K562 (cell line): ENCODE data around the gene JADE2. TPM values are rescaled to one million over a fixed set of nuclear protein-coding genes. Genes with fewer than 3 reads are reported as not detected.

Experiments used
- BRCA1 ChIP-seq, 2 experiments: fragments of 450-650 bp in 1 of 2; sonication (generic) in 1 of 2; formaldehyde crosslinking in 1 of 2; IDR thresholded peaks; 2 replicates each; pipeline versions ENCODE4 v1.5.0 to v1.6.1; 2017 to 2020; ENCODE audit warnings: mild to moderate bottlenecking in 1 of 2, missing genetic modification reagents in 1 of 2
- EP400 ChIP-seq: fragments of 450-650 bp; IDR thresholded peaks from 2 replicates; pipeline ENCODE4 v1.6.1; 2017; ENCODE audit warnings: antibody characterized with exemption, mild to moderate bottlenecking, moderate library complexity
- KAT2B ChIP-seq: IDR thresholded peaks from one replicate; pipeline ENCODE4 v1.6.1; 2012; ENCODE audit warnings: low read depth, mild to moderate bottlenecking, control low read depth, inconsistent platforms, low read length, moderate library complexity
- KAT8 ChIP-seq: fragments of 450-650 bp; IDR thresholded peaks from 2 replicates; pipeline ENCODE4 v1.6.1; 2016; ENCODE audit warnings: low read depth, mild to moderate bottlenecking
- SETDB1 ChIP-seq: IDR thresholded peaks from one replicate; pipeline ENCODE4 v1.6.1; 2012; ENCODE audit warnings: low read length, control low read depth, inconsistent platforms
- SMAD1 ChIP-seq: fragments of 150-350 bp; IDR thresholded peaks from 2 replicates; pipeline ENCODE4 v1.6.1; 2014; ENCODE audit warnings: low read length, low read depth; ENCODE audit not compliant: partially characterized antibody
- SMAD4 ChIP-seq: fragments of 250-450 bp; sonication (Bioruptor Pico); conservative IDR thresholded peaks from 2 replicates; pipeline ENCODE4 v1.8.0; 2021; ENCODE audit warnings: inconsistent platforms, mild to moderate bottlenecking, moderate library complexity
- SMARCA5 ChIP-seq: fragments of 450-650 bp; IDR thresholded peaks from 2 replicates; pipeline ENCODE4 v1.6.1; 2016
- SNAPC5 ChIP-seq: fragments of 250-450 bp; sonication (Bioruptor Pico); IDR thresholded peaks from 2 replicates; pipeline ENCODE4 v1.8.0; 2021; ENCODE audit warnings: moderate library complexity, mild to moderate bottlenecking, inconsistent platforms
- TBP ChIP-seq: optimal IDR thresholded peaks from 2 replicates; pipeline ENCODE3; 2011; ENCODE audit warnings: low read depth, low read length, improper control_type of control experiment
- TRIM24 ChIP-seq, 2 experiments: fragments of 450-650 bp; IDR thresholded peaks; 2 replicates each; pipeline ENCODE4 v1.6.1; 2016
- TRIM28 ChIP-seq: fragments of 450-650 bp; IDR thresholded peaks from 2 replicates; pipeline ENCODE4 v1.6.1; 2017
- ZNF586 ChIP-seq: fragments of 450-650 bp; formaldehyde crosslinking; conservative IDR thresholded peaks from 2 replicates; pipeline ENCODE4 v1.4.0; 2020; ENCODE audit warnings: mild to moderate bottlenecking, moderate library complexity
- ZNF695 ChIP-seq: fragments of 450-650 bp; formaldehyde crosslinking; IDR thresholded peaks from 2 replicates; pipeline ENCODE4 v1.4.0; 2020; ENCODE audit warnings: mild to moderate bottlenecking, moderate library complexity
- polyA plus RNA-seq, 8 experiments: library from polyadenylated mRNA; depleted of rRNA in 4 of 8; stranded (reverse) in 5 of 8; unstranded in 3 of 8; fragments of >200 nt; fragmentation: Nextera tagmentation in 2 of 8; fragmentation: Illumina TruSeq in 1 of 8; extraction: Ambion mirVana in 2 of 8; extraction: Trizol in 1 of 8; gene quantifications; 2 replicates each; pipeline versions ENCODE4 v1.2.1 to v1.2.3, GENCODE V29; 2011 to 2014; ENCODE audit warnings: inconsistent platforms in 1 of 8, missing spikeins in 1 of 8
- total RNA-seq, 7 experiments: library from RNA; depleted of rRNA in 6 of 7; stranded (reverse); fragments of >200 nt in 6 of 7; fragmentation: Illumina TruSeq in 2 of 7; extraction: Trizol in 2 of 7; gene quantifications; 2 replicates each; pipeline versions ENCODE4 v1.2.1 to v1.2.3, GENCODE V29; 2011 to 2021; ENCODE audit warnings: low replicate concordance in 1 of 7
- TF ChIP-seq, protein P1 (sequence below), 2 experiments: fragments of 450-650 bp; formaldehyde crosslinking in 1 of 2; IDR thresholded peaks; 2 replicates each; pipeline versions ENCODE4 v1.4.0 to v1.6.1; 2014 to 2020; ENCODE audit warnings: mild to moderate bottlenecking in 2 of 2, borderline replicate concordance in 1 of 2, low read depth in 1 of 2
- TF ChIP-seq, protein P2 (sequence below): sonication (generic); formaldehyde crosslinking; IDR thresholded peaks from 2 replicates; pipeline ENCODE4 v1.8.1; 2022; ENCODE audit warnings: missing genetic modification reagents
- TF ChIP-seq, protein P3 (sequence below): fragments of 250-450 bp; sonication (Bioruptor Pico); IDR thresholded peaks from 2 replicates; pipeline ENCODE4 v1.8.0; 2022; ENCODE audit warnings: inconsistent platforms

Gene JADE2
- total and polyA plus RNA-seq, 9 of the 15 experiments (the other 6 are each of a cell fraction or from before 2014, with no cell fraction given), result 0.50 to 23.3 (median 9.1) TPM

DNA sequence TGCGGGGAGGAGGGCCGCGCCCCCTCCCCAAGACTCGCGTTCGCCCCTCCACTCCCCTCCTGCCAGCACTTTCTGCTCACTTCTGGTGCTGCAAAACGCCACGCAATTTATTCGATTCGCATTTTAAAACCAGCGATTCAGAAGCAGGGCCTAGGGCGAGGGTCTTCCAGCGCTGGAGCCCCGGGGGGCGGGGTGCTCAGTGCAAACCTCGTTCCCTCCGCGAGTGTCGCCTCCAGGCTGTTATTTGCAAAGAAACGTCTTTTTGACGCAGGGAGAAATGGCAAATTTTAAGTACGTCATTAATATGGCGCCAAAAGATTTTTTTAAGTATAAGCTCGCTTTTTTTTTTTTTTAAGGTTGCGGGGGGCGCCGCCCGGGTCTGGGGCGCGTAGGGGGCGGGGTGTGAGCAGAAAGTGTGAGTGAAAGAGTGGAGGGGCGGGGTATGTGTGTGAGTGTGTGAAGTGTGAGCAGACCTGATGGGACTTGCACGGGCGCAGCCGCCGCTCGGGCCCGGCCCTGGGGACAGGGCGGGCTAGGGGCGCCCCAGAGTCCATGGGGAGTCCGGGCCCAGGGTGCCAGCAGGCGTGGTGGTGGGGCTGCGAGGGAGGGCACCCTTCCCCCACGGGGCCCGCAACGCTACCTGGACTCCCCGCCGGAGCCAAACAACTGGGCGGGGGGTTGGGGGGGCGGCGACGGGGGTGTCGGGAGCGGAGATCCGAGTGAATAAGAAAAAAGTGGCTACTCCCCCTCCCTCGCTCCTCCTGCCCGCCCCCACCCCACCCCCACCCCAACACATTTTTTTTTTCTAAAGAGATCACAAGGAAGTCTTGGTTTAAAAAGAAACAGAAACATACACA, at the start of gene JADE2 (continued):
- TF ChIP-seq, protein P1, sequence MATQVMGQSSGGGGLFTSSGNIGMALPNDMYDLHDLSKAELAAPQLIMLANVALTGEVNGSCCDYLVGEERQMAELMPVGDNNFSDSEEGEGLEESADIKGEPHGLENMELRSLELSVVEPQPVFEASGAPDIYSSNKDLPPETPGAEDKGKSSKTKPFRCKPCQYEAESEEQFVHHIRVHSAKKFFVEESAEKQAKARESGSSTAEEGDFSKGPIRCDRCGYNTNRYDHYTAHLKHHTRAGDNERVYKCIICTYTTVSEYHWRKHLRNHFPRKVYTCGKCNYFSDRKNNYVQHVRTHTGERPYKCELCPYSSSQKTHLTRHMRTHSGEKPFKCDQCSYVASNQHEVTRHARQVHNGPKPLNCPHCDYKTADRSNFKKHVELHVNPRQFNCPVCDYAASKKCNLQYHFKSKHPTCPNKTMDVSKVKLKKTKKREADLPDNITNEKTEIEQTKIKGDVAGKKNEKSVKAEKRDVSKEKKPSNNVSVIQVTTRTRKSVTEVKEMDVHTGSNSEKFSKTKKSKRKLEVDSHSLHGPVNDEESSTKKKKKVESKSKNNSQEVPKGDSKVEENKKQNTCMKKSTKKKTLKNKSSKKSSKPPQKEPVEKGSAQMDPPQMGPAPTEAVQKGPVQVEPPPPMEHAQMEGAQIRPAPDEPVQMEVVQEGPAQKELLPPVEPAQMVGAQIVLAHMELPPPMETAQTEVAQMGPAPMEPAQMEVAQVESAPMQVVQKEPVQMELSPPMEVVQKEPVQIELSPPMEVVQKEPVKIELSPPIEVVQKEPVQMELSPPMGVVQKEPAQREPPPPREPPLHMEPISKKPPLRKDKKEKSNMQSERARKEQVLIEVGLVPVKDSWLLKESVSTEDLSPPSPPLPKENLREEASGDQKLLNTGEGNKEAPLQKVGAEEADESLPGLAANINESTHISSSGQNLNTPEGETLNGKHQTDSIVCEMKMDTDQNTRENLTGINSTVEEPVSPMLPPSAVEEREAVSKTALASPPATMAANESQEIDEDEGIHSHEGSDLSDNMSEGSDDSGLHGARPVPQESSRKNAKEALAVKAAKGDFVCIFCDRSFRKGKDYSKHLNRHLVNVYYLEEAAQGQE (IDR thresholded peaks at IDR 0.05; ENCODE audit: borderline replicate concordance), result no peak
- TF ChIP-seq, protein P1 (CRISPR knock-in tag; IDR thresholded peaks at IDR 0.05; ENCODE audit: low read depth), result no peak
- TF ChIP-seq BRCA1 (IDR thresholded peaks at IDR 0.05), result no peak
- TF ChIP-seq BRCA1 (CRISPR knock-in tag; IDR thresholded peaks at IDR 0.05), result no peak
- no peak for TF ChIP-seq ZNF695
- TF ChIP-seq EP400, result peak; percentile 56
- no peak for TF ChIP-seq KAT2B
- no peak for TF ChIP-seq TBP
- TF ChIP-seq ZNF586 (CRISPR knock-in tag), result no peak
- TF ChIP-seq, protein P2, sequence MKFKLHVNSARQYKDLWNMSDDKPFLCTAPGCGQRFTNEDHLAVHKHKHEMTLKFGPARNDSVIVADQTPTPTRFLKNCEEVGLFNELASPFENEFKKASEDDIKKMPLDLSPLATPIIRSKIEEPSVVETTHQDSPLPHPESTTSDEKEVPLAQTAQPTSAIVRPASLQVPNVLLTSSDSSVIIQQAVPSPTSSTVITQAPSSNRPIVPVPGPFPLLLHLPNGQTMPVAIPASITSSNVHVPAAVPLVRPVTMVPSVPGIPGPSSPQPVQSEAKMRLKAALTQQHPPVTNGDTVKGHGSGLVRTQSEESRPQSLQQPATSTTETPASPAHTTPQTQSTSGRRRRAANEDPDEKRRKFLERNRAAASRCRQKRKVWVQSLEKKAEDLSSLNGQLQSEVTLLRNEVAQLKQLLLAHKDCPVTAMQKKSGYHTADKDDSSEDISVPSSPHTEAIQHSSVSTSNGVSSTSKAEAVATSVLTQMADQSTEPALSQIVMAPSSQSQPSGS (CRISPR knock-in tag), result no peak
- TF ChIP-seq, protein P3, sequence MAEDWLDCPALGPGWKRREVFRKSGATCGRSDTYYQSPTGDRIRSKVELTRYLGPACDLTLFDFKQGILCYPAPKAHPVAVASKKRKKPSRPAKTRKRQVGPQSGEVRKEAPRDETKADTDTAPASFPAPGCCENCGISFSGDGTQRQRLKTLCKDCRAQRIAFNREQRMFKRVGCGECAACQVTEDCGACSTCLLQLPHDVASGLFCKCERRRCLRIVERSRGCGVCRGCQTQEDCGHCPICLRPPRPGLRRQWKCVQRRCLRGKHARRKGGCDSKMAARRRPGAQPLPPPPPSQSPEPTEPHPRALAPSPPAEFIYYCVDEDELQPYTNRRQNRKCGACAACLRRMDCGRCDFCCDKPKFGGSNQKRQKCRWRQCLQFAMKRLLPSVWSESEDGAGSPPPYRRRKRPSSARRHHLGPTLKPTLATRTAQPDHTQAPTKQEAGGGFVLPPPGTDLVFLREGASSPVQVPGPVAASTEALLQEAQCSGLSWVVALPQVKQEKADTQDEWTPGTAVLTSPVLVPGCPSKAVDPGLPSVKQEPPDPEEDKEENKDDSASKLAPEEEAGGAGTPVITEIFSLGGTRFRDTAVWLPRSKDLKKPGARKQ (CRISPR knock-in tag), result no peak
- TF ChIP-seq SNAPC5 (CRISPR knock-in tag), result no peak
- no peak for TF ChIP-seq TRIM24 (IDR thresholded peaks at IDR 0.05)
- TF ChIP-seq SMAD4, result no peak
- no peak for TF ChIP-seq KAT8
- TF ChIP-seq SETDB1, result no peak
- no peak for TF ChIP-seq SMAD1
- no peak for TF ChIP-seq SMARCA5
- no peak for TF ChIP-seq TRIM28
